GM12891 (cell line): ENCODE measurements around the gene MRPL11. TPM values are rescaled to one million over a fixed set of nuclear protein-coding genes. Genes with fewer than 3 reads are reported as not detected.

Experiments
- DNase-seq: peaks from one replicate; pipeline ENCODE4 v3.0.0; 2011; ENCODE audit warnings: low spot score; ENCODE audit not compliant: insufficient read length
- FAIRE-seq: peaks from 2 replicates; lab custom pipeline; 2011; peaks lifted over from hg19 to GRCh38; lab: Jason Lieb, UNC
- PAX5 ChIP-seq: IDR thresholded peaks from 2 replicates; pipeline ENCODE4 v1.6.1; 2011; ENCODE audit warnings: low read length, moderate library complexity, mild to moderate bottlenecking; ENCODE audit not compliant: insufficient read depth, severe bottlenecking
- POLR2A ChIP-seq: IDR thresholded peaks from 2 replicates; pipeline ENCODE4 v1.6.1; 2011; ENCODE audit warnings: low read depth, low read length, control low read depth
- POLR2AphosphoS5 ChIP-seq: IDR thresholded peaks from 2 replicates; pipeline ENCODE4 v1.6.1; 2011; ENCODE audit warnings: low read depth, low read length, control low read depth
- POU2F2 ChIP-seq: IDR thresholded peaks from 2 replicates; pipeline ENCODE4 v1.6.1; 2011; ENCODE audit warnings: low read depth, mild to moderate bottlenecking, control low read depth, low read length, moderate library complexity
- SPI1 ChIP-seq: IDR thresholded peaks from 2 replicates; pipeline ENCODE4 v1.6.1; 2011; ENCODE audit warnings: low read depth, low read length, control low read depth
- TAF1 ChIP-seq: IDR thresholded peaks from 2 replicates; pipeline ENCODE4 v1.6.1; 2011; ENCODE audit warnings: low read depth, low read length, control low read depth
- polyA plus RNA-seq: library from polyadenylated mRNA; unstranded; fragments of >200 nt; gene quantifications from one replicate; pipeline ENCODE4 v1.2.1, GENCODE V29; 2012; ENCODE audit warnings: low read depth, missing spikeins, inconsistent platforms; ENCODE audit not compliant: missing spikeins

MRPL11 gene
- 106 TPM for polyA plus RNA-seq

DNA sequence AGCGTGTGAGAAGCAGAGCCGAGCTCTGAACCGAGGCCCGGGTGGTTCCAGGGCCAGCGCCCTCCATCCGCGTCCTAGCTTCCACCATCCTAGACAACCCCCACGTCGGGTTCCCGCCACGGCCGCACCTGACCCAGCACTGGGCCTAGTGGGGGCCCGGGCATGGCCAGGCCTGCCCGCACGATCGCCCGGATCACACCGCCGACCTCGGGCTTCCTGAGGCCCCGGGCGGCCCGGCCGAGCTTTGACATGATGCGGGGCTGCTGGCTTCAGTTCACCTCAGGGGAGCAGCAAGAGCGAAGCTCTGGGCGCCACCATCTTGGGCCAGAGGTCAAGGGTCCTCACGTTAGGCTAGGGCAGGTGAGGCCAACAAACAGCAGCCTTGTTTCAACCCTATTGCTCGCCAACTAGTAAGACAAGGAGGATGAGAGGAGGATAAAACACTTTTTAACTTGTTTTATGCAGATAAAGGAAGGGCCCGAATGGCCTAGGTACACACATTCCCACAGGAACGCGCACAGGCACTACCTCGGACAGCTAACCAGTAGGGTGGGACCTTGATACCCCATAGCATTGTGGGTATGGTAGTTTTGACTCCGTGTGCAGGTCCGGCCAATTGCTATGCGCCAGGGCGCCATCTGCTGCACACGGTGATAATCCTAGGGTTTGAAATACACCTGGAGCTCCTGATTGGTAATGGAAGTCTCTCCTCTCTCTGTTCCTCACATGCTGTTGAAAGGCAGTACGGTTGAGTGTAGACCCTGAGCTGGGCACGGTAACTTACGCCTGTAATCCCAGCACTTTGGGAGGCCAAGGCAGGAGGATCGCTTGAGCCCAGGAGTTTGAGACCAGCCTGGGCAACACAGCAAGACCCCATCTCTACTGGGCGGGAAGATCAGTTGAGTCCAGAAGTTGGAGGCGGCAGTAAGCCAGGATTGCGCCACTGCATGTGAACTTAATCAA lies at the start of gene MRPL11:
Gene MRPL11 (minus strand): TSS at position 345 of the 963 bp plus-strand sequence. CDS start 94 bp downstream, at position 251.
- FAIRE-seq (peak; percentile 99), DNase-seq (peak; percentile 87)
- TF ChIP-seq TAF1 (peak; percentile 82), PAX5 (no peak), POLR2AphosphoS5 (peak; percentile 63), POLR2A (peak; percentile 77), POU2F2 (peak; percentile 73), SPI1 (no peak)

DNA sequence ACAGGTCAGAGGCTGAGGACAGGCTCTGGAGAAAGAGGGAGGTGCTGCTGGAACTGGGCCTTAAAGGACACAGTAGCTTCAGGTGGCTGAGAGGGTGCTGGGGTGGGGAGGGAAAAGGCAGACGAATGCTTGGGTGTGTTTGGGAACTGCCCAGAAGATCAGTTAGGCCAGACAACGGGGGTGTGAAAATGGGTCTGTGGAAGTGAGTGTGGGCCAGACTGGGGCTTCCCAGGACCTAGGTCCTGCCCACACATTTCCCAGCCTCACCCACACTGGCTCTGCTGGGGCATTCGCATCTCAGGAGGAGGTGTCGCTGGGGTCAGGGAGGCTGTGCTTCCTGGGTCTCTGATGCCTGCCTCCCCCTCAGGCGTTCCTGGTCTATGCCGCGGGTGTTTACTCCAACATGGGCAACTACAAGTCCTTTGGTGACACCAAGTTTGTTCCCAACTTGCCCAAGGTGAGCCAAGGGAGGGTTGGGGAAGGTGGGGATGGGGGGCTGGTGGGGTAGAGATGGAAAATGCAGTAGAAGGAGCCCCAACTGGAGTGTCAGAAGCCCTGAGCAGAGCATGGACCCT lies 46.2 kb upstream of the MRPL11 start:
- no peak for DNase-seq
- FAIRE-seq, result no peak
- TF ChIP-seq POU2F2 (no peak), TAF1 (no peak), POLR2AphosphoS5 (no peak), POLR2A (no peak), PAX5 (no peak), SPI1 (no peak)

DNA sequence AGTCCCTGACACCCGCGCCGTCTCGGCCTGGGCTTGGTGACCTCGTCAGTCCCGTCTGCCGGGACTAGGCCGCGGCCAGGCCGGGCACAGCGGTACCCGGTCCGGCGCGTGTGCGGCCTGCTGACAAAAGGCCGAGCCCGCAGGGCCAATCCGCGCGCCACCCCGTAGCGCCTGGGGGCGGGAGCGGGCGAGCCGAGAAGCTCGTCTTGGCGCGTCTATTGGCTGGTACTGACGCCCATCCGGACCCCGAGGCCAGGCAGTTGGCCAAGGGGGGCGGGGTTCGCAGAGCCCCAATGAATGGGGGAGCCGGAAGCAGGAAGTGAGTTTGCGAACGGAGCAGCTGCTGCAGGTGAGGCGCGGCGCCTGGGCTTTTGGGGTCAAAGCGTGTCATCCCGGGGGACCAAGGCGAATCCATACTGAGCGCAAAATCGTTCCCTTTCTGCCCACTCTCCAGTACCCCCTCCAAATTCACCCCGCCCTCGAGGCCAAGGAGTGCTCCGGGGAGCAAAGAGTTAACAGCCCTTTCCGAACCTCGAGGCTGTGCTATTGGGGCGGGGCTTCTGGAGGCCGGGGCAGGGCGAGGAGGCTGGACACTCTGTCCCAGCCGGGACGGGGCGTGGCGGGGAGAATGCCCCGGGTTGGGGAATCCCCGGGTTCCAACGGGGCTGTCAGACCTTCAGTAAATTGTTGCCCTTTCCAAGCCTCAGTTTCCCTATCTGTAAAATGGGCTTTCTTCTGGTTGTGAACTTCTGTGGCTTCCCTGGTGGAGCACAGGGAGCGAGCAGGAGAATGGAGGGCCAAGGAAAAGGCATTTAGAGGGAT lies 41.7 kb upstream of the MRPL11 start, which contains the start of gene DPP3:
Gene DPP3 (plus strand): TSS at position 318 of the 822 bp plus-strand sequence. CDS start 1,767 bp downstream, outside the sequence.
- FAIRE-seq (peak; percentile 94), DNase-seq (peak; percentile 100)
- TF ChIP-seq TAF1, result peak; percentile 56; the same call in 1 of the 2 replicates
- 0 out of 2 replicates have a peak, but pooled peaks have one; percentile 51 for TF ChIP-seq POU2F2
- TF ChIP-seq SPI1, result peak; percentile 44; the same call in 1 of the 2 replicates
- peak; percentile 92 for TF ChIP-seq POLR2A
- no peak for TF ChIP-seq PAX5
- TF ChIP-seq POLR2AphosphoS5, result peak; percentile 88

DNA sequence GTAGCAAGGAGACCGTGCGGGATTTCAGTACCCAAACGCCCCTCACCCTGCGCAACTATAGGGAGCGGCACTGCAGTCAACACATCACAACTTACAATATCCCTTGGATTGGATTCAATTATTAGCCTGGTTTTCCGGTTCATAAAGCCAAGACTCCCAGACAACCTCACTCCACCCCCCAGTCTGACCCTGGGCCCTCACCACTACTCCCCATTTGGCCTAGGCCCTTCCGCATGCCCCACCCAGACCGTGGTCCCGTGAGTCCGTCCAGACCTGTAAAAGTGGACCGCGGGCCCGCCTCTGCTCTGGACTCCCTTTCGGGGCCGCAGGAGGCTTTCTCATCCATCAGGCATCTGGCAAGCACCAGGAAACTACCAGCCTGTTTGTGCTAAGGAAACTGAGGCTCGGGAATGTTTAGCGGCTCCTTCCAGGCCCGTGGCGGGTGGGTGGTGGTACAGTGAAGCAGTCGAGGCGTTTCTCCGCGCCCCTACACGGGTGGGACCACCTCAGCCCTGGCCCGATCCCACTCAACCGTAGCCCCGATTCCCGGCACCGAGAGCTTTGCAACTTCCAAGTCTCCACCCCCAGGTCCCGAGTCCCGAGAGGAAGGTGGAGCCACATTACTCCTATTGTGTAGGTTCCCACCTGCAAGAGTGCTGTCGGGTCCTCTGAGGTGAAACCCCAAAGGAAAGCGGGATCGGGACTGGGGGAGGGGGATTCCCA lies 40.9 kb upstream of the MRPL11 start:
- no peak for TF ChIP-seq POLR2AphosphoS5
- no peak for TF ChIP-seq TAF1
- no peak for TF ChIP-seq PAX5
- no peak for TF ChIP-seq POU2F2
- TF ChIP-seq SPI1, result no peak
- no peak for TF ChIP-seq POLR2A
- FAIRE-seq, result peak; percentile 13
- no peak for DNase-seq

DNA sequence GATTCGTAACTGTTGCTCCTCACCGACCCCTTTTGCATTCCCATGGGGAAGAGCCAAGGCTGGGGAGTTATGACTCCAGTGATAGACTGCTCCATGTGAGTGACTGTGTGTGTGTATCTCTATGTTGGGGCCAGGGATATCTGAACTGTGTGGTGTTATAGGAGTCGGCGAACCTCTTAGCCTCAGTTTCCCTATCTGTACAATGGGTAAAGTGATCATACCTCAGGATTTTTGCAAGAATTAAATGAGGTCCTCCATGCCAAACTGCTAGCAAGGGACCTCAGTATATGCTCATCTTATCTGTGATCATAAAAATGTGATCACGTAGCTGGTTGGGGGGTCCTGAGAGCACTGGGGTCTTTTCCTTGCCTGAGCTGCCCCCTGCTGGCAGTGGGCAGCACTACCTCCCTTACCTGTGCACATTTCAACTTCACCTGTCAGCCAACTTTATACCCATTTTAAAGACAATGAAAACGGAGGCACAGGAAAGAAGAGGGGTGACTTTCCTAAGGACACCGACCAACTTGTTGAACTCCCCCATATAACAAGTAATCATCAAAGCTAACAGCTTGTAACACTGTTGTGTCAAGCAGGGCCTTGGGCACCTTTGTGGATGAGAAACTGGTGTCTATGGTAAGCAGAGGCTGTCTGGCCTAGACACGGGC lies 40.2 kb upstream of the MRPL11 start:
- DNase-seq (peak; percentile 61), FAIRE-seq (peak; percentile 89)
- TF ChIP-seq TAF1 (no peak), POU2F2 (no peak), SPI1 (no peak), POLR2AphosphoS5 (no peak), PAX5 (no peak), POLR2A (no peak)

DNA sequence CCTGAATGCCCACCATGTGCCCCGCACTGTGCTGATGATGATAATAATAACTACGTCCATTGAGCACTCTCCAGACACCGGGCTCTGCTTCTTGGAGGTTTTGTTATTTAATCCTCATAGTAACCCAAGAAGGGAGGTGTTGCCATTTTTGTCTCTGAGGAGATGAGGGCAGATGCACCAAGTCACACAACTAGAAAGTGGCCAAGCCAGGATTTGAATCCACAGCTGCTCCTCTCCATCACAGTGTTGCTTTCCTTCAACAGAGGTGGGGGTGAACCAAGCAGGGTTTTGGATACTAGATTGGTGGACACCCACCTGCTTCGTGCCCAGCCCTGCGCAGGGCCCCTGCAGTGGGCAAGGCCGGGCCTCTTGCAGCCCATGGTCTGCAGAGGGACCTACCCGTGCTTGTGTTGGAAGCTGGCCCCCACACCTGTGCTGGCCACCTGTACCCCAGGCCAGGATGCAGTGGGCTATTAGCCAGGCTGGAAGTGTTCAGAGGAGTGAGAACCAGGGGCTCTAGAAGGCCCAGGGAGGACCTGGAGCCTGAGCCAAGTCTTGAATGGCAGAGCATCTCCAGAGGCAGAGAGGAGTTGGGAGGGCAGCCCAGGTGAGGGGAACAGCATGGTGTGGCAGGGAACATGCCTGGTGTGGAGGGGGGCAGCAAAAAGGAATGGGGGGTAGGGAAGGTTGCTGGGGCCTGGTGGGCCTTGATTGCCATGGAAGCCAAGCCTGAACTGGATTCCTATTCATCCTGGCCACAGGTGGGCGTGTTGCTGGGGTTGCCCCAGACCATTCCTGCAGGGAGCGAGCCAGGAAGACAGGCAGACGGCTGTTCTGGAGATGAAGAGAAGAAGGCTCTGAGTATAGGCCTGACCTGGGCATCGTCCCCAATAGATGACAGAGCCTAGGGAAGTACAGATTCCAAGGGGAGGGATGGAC lies 38.9 kb upstream of the MRPL11 start:
- no peak for TF ChIP-seq TAF1
- no peak for TF ChIP-seq POLR2A
- TF ChIP-seq PAX5, result no peak
- no peak for TF ChIP-seq POLR2AphosphoS5
- TF ChIP-seq SPI1, result no peak
- TF ChIP-seq POU2F2, result no peak
- no peak for FAIRE-seq
- DNase-seq, result no peak

DNA sequence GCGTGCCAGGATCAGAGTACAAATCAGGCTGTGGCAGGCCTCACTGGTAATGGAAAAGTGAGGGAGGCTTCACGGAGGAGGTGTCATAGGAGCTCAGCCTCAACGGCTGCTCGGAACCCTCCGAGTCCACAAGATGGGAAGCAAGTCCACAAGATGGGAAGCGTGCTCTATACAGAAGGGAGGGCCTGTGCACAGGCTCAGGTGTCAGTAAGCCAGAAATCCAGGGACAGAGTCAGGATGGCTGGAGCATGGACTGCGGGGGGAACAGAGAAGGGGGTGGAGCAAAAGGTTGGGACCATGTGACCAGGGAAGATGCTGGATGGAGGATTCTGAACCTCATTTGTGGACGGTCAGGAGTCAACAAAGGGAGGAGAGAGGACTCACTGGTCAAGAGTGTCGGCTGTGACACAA lies 38.2 kb upstream of the MRPL11 start:
- TF ChIP-seq SPI1 (no peak), POU2F2 (no peak), TAF1 (no peak), POLR2A (no peak), POLR2AphosphoS5 (no peak), PAX5 (no peak)
- FAIRE-seq (no peak), DNase-seq (no peak)
